HepG2 (cell line): ENCODE results near the gene MSH3. TPM values are rescaled to one million over a fixed set of nuclear protein-coding genes. Genes with fewer than 3 reads are reported as not detected.

Experiments used
- ATAC-seq: fragments of 200-7000 bp; cut with Tn5 transposase; 3 replicates; pipeline ENCODE4 v1.9.1; 2020; ENCODE audit warnings: mild to moderate bottlenecking, moderate library complexity
- BruUV-seq: library from RNA; stranded (reverse); fragments of 400-500 nt; replicated peaks from 2 replicates; lab custom pipeline; 2021; lab: Mats Ljungman, UMichigan
- CTCF ChIA-PET: fragments of 300-600 bp; formaldehyde crosslinking; extraction: SDS; loops from one replicate; lab custom pipeline; 2021; ENCODE audit warnings: low total read pairs, inconsistent platforms, low intra/inter-chr PET ratio; lab: Yijun Ruan, JAX
- POLR2A ChIA-PET: fragments of 350-600 bp; sonication (Branson Sonifier 250); formaldehyde crosslinking; loops from one replicate; lab custom pipeline; 2020; ENCODE audit warnings: antibody characterized with exemption, inconsistent platforms; lab: Yijun Ruan, JAX
- DNase-seq: peaks from one replicate; pipeline ENCODE4 v3.0.0-alpha.2; 2015; ENCODE audit warnings: low spot score
- FAIRE-seq: peaks from 3 replicates; lab custom pipeline; 2011; peaks lifted over from hg19 to GRCh38; lab: Jason Lieb, UNC
- H2AFZ ChIP-seq: one replicate; pipeline ENCODE4 v1.6.1; 2011; ENCODE audit warnings: low read length, inconsistent platforms
- H3K27ac ChIP-seq: fragments of 300-600 bp; 3 replicates; pipeline ENCODE4 v1.8.0; 2011; ENCODE audit warnings: mixed run types, mild to moderate bottlenecking, mixed read lengths, low read length, inconsistent platforms; ENCODE audit not compliant: insufficient read depth; ENCODE audit errors: extremely low read length
- H3K27me3 ChIP-seq, 2 experiments: fragments of 200-600 bp in 1 of 2; 2 replicates in 1 of 2; 3 replicates in 1 of 2; pipeline versions ENCODE4 v1.6.0 to v1.8.0; 2011; ENCODE audit warnings: low read length in 2 of 2, mild to moderate bottlenecking in 2 of 2, moderate library complexity in 2 of 2, inconsistent platforms in 1 of 2; ENCODE audit not compliant: insufficient read depth in 2 of 2, control insufficient read depth in 1 of 2
- H3K36me3 ChIP-seq, 2 experiments: fragments of 200-600 bp in 1 of 2; replicated peaks in 1 of 2; 2 replicates in 1 of 2; 3 replicates in 1 of 2; pipeline versions ENCODE4 v1.5.1 to v1.8.0; 2011; ENCODE audit warnings: low read length in 2 of 2, inconsistent platforms in 1 of 2; ENCODE audit not compliant: insufficient read depth in 2 of 2, control insufficient read depth in 1 of 2
- H3K4me1 ChIP-seq: 2 replicates; pipeline ENCODE4 v1.5.1; 2012; ENCODE audit warnings: low read length, inconsistent platforms; ENCODE audit not compliant: insufficient read depth
- H3K4me2 ChIP-seq: 2 replicates; pipeline ENCODE4 v1.6.0; 2011; ENCODE audit warnings: low read depth, low read length, inconsistent platforms
- H3K4me3 ChIP-seq, 3 experiments: fragments of 200-600 bp in 1 of 3; sonication (generic), shearing (Covaris generic) in 1 of 3; replicated peaks in 1 of 3; 2 replicates each; pipeline ENCODE4 v1.5.1; 2011 to 2016; ENCODE audit warnings: low read length in 3 of 3, inconsistent platforms in 2 of 3, low read depth in 2 of 3, mild to moderate bottlenecking in 2 of 3, control low read depth in 1 of 3, mixed read lengths in 1 of 3; ENCODE audit not compliant: insufficient read depth in 1 of 3
- H3K79me2 ChIP-seq: one replicate; pipeline ENCODE4 v1.6.1; 2011; ENCODE audit warnings: low read length, inconsistent platforms; ENCODE audit not compliant: insufficient read depth
- H3K9ac ChIP-seq: 2 replicates; pipeline ENCODE4 v1.6.0; 2011; ENCODE audit warnings: mild to moderate bottlenecking, low read depth, low read length, inconsistent platforms; ENCODE audit not compliant: insufficient read depth
- H3K9me3 ChIP-seq: 2 replicates; pipeline ENCODE4 v1.5.1; 2012; ENCODE audit warnings: mild to moderate bottlenecking, low read length
- H4K20me1 ChIP-seq: 2 replicates; pipeline ENCODE4 v1.6.0; 2011; ENCODE audit warnings: inconsistent platforms, mild to moderate bottlenecking, low read length, moderate library complexity; ENCODE audit not compliant: insufficient read depth
- AFF4 ChIP-seq: sonication (generic); formaldehyde crosslinking; IDR thresholded peaks from 2 replicates; pipeline ENCODE4 v1.4.0; 2020; ENCODE audit warnings: missing genetic modification reagents
- ETS1 ChIP-seq: sonication (generic); formaldehyde crosslinking; IDR thresholded peaks from 2 replicates; pipeline ENCODE4 v1.4.0; 2020; ENCODE audit warnings: missing genetic modification reagents
- GATAD2A ChIP-seq: IDR thresholded peaks from 2 replicates; pipeline ENCODE4 v1.6.1; 2016
- GMEB2 ChIP-seq: IDR thresholded peaks from 2 replicates; pipeline ENCODE4 v1.6.1; 2016; ENCODE audit warnings: missing biosample characterization, missing genetic modification reagents, low read depth
- MXI1 ChIP-seq: IDR thresholded peaks from 3 replicates; pipeline ENCODE4 v1.6.1; 2012; ENCODE audit warnings: low read depth, low read length, inconsistent platforms, borderline replicate concordance
- PAXIP1 ChIP-seq: sonication (generic); formaldehyde crosslinking; conservative IDR thresholded peaks from 2 replicates; pipeline ENCODE4 v1.4.0; 2020; ENCODE audit warnings: mild to moderate bottlenecking, missing genetic modification reagents, moderate library complexity
- RBM22 ChIP-seq: fragments of 200-400 bp; formaldehyde crosslinking; optimal IDR thresholded peaks from 2 replicates; pipeline ENCODE3; 2017; ENCODE audit warnings: mild to moderate bottlenecking, low read length, moderate library complexity
- SIX4 ChIP-seq: sonication (generic); formaldehyde crosslinking; IDR thresholded peaks from 2 replicates; pipeline ENCODE4 v1.4.0; 2020; ENCODE audit warnings: missing genetic modification reagents
- SKI ChIP-seq: fragments of 450-650 bp; IDR thresholded peaks from one replicate; pipeline ENCODE4 v1.6.1; 2018; ENCODE audit warnings: mild to moderate bottlenecking; ENCODE audit not compliant: partially characterized antibody
- TCF12 ChIP-seq, 2 experiments: fragments of 450-650 bp in 1 of 2; sonication (generic) in 1 of 2; formaldehyde crosslinking in 1 of 2; IDR thresholded peaks; 2 replicates each; pipeline versions ENCODE4 v1.6.1 to v1.8.0; 2017 to 2022; ENCODE audit warnings: antibody characterized with exemption in 1 of 2, mild to moderate bottlenecking in 1 of 2, missing genetic modification reagents in 1 of 2, moderate library complexity in 1 of 2
- TP53 ChIP-seq: sonication (generic); formaldehyde crosslinking; conservative IDR thresholded peaks from 2 replicates; pipeline ENCODE4 v1.4.0; 2020; ENCODE audit warnings: missing genetic modification reagents
- U2AF1 ChIP-seq: fragments of 200-400 bp; formaldehyde crosslinking; optimal IDR thresholded peaks from 2 replicates; pipeline ENCODE3; 2017; ENCODE audit warnings: mild to moderate bottlenecking, low read depth, low read length
- ZMYM4 ChIP-seq: sonication (generic); formaldehyde crosslinking; IDR thresholded peaks from 2 replicates; pipeline ENCODE4 v1.8.1; 2023; ENCODE audit warnings: mild to moderate bottlenecking, missing genetic modification reagents
- ZNF333 ChIP-seq: sonication (generic); formaldehyde crosslinking; IDR thresholded peaks from 2 replicates; pipeline ENCODE4 v1.4.0; 2020; ENCODE audit warnings: mild to moderate bottlenecking, missing genetic modification reagents, borderline replicate concordance
- WGBS: methylation state at CpG from one replicate; pipeline ENCODE4 v1.1.6; 2017; ENCODE audit warnings: low lambda C conversion rate; 5-methylcytosine and 5-hydroxymethylcytosine counted together
- in situ Hi-C: cut with HindIII; loops from 2 replicates; pipeline ENCODE4 v1.10.0; 2017; ENCODE audit warnings: low pct_unique_long_range_greater_than_20kb; ENCODE audit not compliant: extremely low pct_ligation_motif_present
- intact Hi-C: fragments of 100-400 bp; cut with micrococcal nuclease; formaldehyde crosslinking; loops from one replicate; pipeline ENCODE4 v1.10.0; 2022; ENCODE audit not compliant: unreplicated experiment
- polyA plus RNA-seq, 8 experiments: library from polyadenylated mRNA; depleted of rRNA in 3 of 8; stranded (reverse) in 7 of 8; unstranded in 1 of 8; fragments of >200 nt; fragmentation: Illumina TruSeq in 4 of 8; extraction: Trizol in 4 of 8; gene quantifications; 2 replicates each; pipeline versions ENCODE4 v1.2.1 to v1.2.3, GENCODE V29; 2011 to 2016; ENCODE audit warnings: low read depth in 4 of 8, missing spikeins in 1 of 8, mixed read lengths in 1 of 8; ENCODE audit not compliant: insufficient read depth in 1 of 8
- total RNA-seq, 5 experiments: library from RNA; depleted of rRNA; stranded (reverse); fragments of >200 nt; fragmentation: Illumina TruSeq; extraction: Trizol; gene quantifications; 2 replicates each; pipeline ENCODE4 v1.2.3, GENCODE V29; 2016; ENCODE audit warnings: low read depth in 1 of 5

MSH3 gene
- total and polyA plus RNA-seq, 2 of the 13 experiments (the other 11 are each of a cell fraction or from before 2014, with no cell fraction given) = 4.0 to 16.4 TPM

GRCh38 chr5:80712919-80713318 lies 58.5 kb downstream of the MSH3 start:
- Histone ChIP-seq H3K27ac (peak overlapping the region; percentile 56), H3K4me1 (peaks cover 31% of the 10 kb centered on the region), H3K9me3 (no peaks in the 10 kb centered on the region), H3K27me3 (no peaks in the 10 kb centered on the region), H3K36me3 (peaks cover 4 to 9% of the 10 kb centered on the region in 2 experiments; a peak in 3 of 5 replicates), H3K79me2 (no peaks in the 10 kb centered on the region), H3K4me3 (no peak overlapping the region), H3K9ac (peak overlapping the region; percentile 21; the same call in 1 of the 2 replicates), H2AFZ (no peak overlapping the region), H4K20me1 (no peaks in the 10 kb centered on the region), H3K4me2 (peak overlapping the region; percentile 42)
- ATAC-seq = peak; percentile 84
- DNase-seq = peak; percentile 73
- BruUV-seq = no TSS peak
- in situ Hi-C loops = loop anchor here (25.0 kb wide), 1 partner anchor 474 kb away; no protein-coding TSS in a partner anchor
- intact Hi-C loops = loop anchor here (1.0 to 10.0 kb wide), 5 partner anchors 221 to 482 kb away; partner anchors contain the start of gene RASGRF2
- ChIA-PET CTCF (interaction anchor here (0.9 kb wide), 1 partner anchor 452 kb away, joined by 4 read pairs; no protein-coding TSS in a partner anchor), POLR2A (no interaction called here)
- 0% methylated on average over 2 of the region's 2 CpGs for WGBS
- FAIRE-seq = peak; percentile 34
- TF ChIP-seq SIX4 (CRISPR knock-in tag) (peak; percentile 73), U2AF1 (no peak), ZNF333 (CRISPR knock-in tag) (no peak), MXI1 (no peak), TCF12 (IDR thresholded peaks at IDR 0.05) (no peak), TCF12 (CRISPR knock-in tag; IDR thresholded peaks at IDR 0.05) (no peak), AFF4 (no peak), ZMYM4 (CRISPR knock-in tag) (no peak), RBM22 (no peak), ETS1 (CRISPR knock-in tag) (no peak), SKI (no peak), GATAD2A (CRISPR knock-in tag) (peak; percentile 41; the same call in 1 of the 2 replicates), TP53 (CRISPR knock-in tag) (no peak), PAXIP1 (CRISPR knock-in tag) (peak; percentile 52), GMEB2 (CRISPR knock-in tag) (no peak)
